Esophagus squamous epithelium (tissue), 5 donors: ENCODE measurements around the gene COPB2. TPM values are rescaled to one million over a fixed set of nuclear protein-coding genes. Genes with fewer than 3 reads are reported as not detected.
"Not testable (repeated sequence)": the region's sequence is repeated elsewhere in the genome, so short reads cannot be mapped to it uniquely, and the experiment has no call there.

Experiments used
- DNase-seq: peaks from one replicate; lab custom pipeline; 2025; lab: John Stamatoyannopoulos, UW
- H3K27ac ChIP-seq, 4 donors: fragments of 200-600 bp; sonication (generic); one replicate each; pipeline ENCODE4 v1.5.1; 2016 to 2019; ENCODE audit warnings: mild to moderate bottlenecking in 1 of 4
- H3K27me3 ChIP-seq, 4 donors: fragments of 200-600 bp; sonication (generic); 1 replicate in 3 of 4; 2 replicates in 1 of 4; pipeline versions ENCODE4 v1.5.1 to v1.6.0; 2017 to 2021; ENCODE audit warnings: antibody characterized with exemption in 1 of 4
- H3K36me3 ChIP-seq, 3 donors: fragments of 200-600 bp; sonication (generic); one replicate each; pipeline ENCODE4 v1.5.1; 2016 to 2019
- H3K4me1 ChIP-seq, 3 donors: fragments of 200-600 bp; sonication (generic); one replicate each; pipeline ENCODE4 v1.5.1; 2017 to 2019
- H3K4me3 ChIP-seq, 4 donors: fragments of 200-600 bp; sonication (generic); 1 replicate in 3 of 4; 2 replicates in 1 of 4; pipeline ENCODE4 v1.5.1; 2016 to 2019; ENCODE audit warnings: mild to moderate bottlenecking in 2 of 4, moderate library complexity in 1 of 4
- H3K9me3 ChIP-seq, 3 donors: fragments of 200-600 bp; sonication (generic); one replicate each; pipeline ENCODE4 v1.5.1; 2016 to 2019
- CTCF ChIP-seq, 6 experiments: fragments of 450-650 bp in 4 of 6; fragments of 200-600 bp in 2 of 6; sonication (generic) in 2 of 6; IDR thresholded peaks; one replicate each; pipeline ENCODE4 v1.5.1; 2016 to 2019; ENCODE audit warnings: antibody characterized with exemption in 6 of 6, mild to moderate bottlenecking in 4 of 6, moderate library complexity in 4 of 6
- POLR2A ChIP-seq, 4 donors: fragments of 450-650 bp; IDR thresholded peaks; one replicate each; pipeline ENCODE4 v1.6.1; 2017; ENCODE audit warnings: antibody characterized with exemption in 4 of 4, mild to moderate bottlenecking in 4 of 4, moderate library complexity in 3 of 4
- WGBS, 2 donors: methylation state at CpG; one replicate each; pipeline ENCODE4 v1.1.5; 2018; 5-methylcytosine and 5-hydroxymethylcytosine counted together
- intact Hi-C: fragments of 100-400 bp; cut with DNase I; formaldehyde crosslinking; loops from one replicate; pipeline ENCODE4 v1.15.0; 2022
- total RNA-seq, 4 donors: library from RNA; depleted of rRNA; stranded (reverse); fragments of >200 nt; gene quantifications; one replicate each; pipeline ENCODE4 v1.1.0, GENCODE V29; 2016
- donor health status: DM: yes; HTN: yes; CAD: no.

COPB2 gene
- total RNA-seq, 4 donors from 2014 or later = 62.6 to 103 (median 86.8) TPM

GRCh38 chr3:139340784-139341183, 48.7 kb downstream of the COPB2 start:
- Histone ChIP-seq H3K27me3 (peaks cover 0 to 17% (median 0%) of the 10 kb centered on the region in 4 donors), H3K36me3 (no peaks in the 10 kb centered on the region), H3K4me1 (peaks cover 12 to 15% (median 14%) of the 10 kb centered on the region in 3 donors), H3K9me3 (no peaks in the 10 kb centered on the region), H3K27ac (no peak overlapping the region), H3K4me3 (no peak overlapping the region)
- TF ChIP-seq CTCF (IDR thresholded peaks at IDR 0.05) = no peak
- TF ChIP-seq POLR2A (IDR thresholded peaks at IDR 0.05) = no peak
- DNase-seq = no peak
- intact Hi-C loops = no loop called here

- Histone ChIP-seq H3K27me3 (peaks cover 0 to 17% (median 0%) of the 10 kb centered on the region in 4 donors), H3K4me1 (peaks cover 0 to under 1% (median 0%) of the 10 kb centered on the region in 3 donors), H3K27ac (no peak overlapping the region), H3K4me3 (no peak overlapping the region), H3K36me3 (no peaks in the 10 kb centered on the region), H3K9me3 (no peaks in the 10 kb centered on the region)
- DNase-seq = no peak
- WGBS, 2 donors = 56 to 61% methylated on average over 3 to 4 of the region's 4 CpGs
- intact Hi-C loops = no loop called here
- TF ChIP-seq POLR2A (IDR thresholded peaks at IDR 0.05) (no peak), CTCF (IDR thresholded peaks at IDR 0.05) (no peak)
Measured at GRCh38 chr3:139339219-139339906, 50.1 kb downstream of the COPB2 start.

GRCh38 chr3:139338405-139338804, 51.0 kb downstream of the COPB2 start:
- Histone ChIP-seq H3K4me3 (no peak overlapping the region), H3K9me3 (no peaks in the 10 kb centered on the region), H3K4me1 (no peaks in the 10 kb centered on the region), H3K36me3 (no peaks in the 10 kb centered on the region), H3K27ac (no peak overlapping the region), H3K27me3 (peaks cover 0 to 17% (median 0%) of the 10 kb centered on the region in 4 donors)
- WGBS, 2 donors = 87 to 93% methylated on average over 4 of the region's 4 CpGs
- TF ChIP-seq POLR2A (IDR thresholded peaks at IDR 0.05) (no peak), CTCF (IDR thresholded peaks at IDR 0.05) (no peak)
- intact Hi-C loops = no loop called here
- no peak for DNase-seq

GRCh38 chr3:139334675-139335074, 54.8 kb downstream of the COPB2 start:
- peaks cover 0 to 36% (median 0%) of the 10 kb centered on the region in 4 donors for H3K27me3 ChIP-seq
- H3K4me1 ChIP-seq, intact Hi-C loops, H3K9me3 ChIP-seq, DNase-seq, H3K36me3 ChIP-seq, H3K4me3 ChIP-seq, H3K27ac ChIP-seq: not testable (repeated sequence)
- WGBS, 2 donors = 57 to 86% methylated on average over 1 of the region's 1 CpG

GRCh38 chr3:139332092-139332491, 57.4 kb downstream of the COPB2 start:
- Histone ChIP-seq H3K27me3 (peaks cover 0 to 39% (median 0%) of the 10 kb centered on the region in 4 donors), H3K27ac (no peak overlapping the region), H3K9me3 (no peaks in the 10 kb centered on the region), H3K4me1 (peaks cover 0 to 9% (median 3%) of the 10 kb centered on the region in 3 donors), H3K4me3 (no peak overlapping the region), H3K36me3 (no peaks in the 10 kb centered on the region)
- intact Hi-C loops = no loop called here
- no peak for DNase-seq
- 78 to 79% methylated on average over 2 of the region's 2 CpGs for WGBS, 2 donors
- TF ChIP-seq CTCF (IDR thresholded peaks at IDR 0.05) = no peak
- TF ChIP-seq POLR2A (IDR thresholded peaks at IDR 0.05) = no peak
